HS-5 (cell line): ENCODE data around the gene TCERG1L.
"Not testable (repeated sequence)": the region's sequence is repeated elsewhere in the genome, so short reads cannot be mapped to it uniquely, and the experiment has no call there.

Source experiments
- DNase-seq: peaks from one replicate; pipeline ENCODE4 v3.0.0-alpha.2; 2012; ENCODE audit warnings: low read depth

TCERG1L gene

GRCh38 chr10:131248376-131249165, 63.0 kb downstream of the TCERG1L start:
- no peak for DNase-seq

- no peak for DNase-seq
Measured at GRCh38 chr10:131247873-131248272, 63.6 kb downstream of the TCERG1L start.

- DNase-seq = no peak
Measured at GRCh38 chr10:131246775-131247174, 64.7 kb downstream of the TCERG1L start.

- DNase-seq = no peak
Measured at GRCh38 chr10:131246089-131246488, 65.4 kb downstream of the TCERG1L start.

- no peak for DNase-seq
Measured at GRCh38 chr10:131245475-131246059, 66.0 kb downstream of the TCERG1L start.

GRCh38 chr10:131244836-131245235, 66.7 kb downstream of the TCERG1L start:
- no peak for DNase-seq

- DNase-seq = no peak
Measured at GRCh38 chr10:131243076-131243475, 68.4 kb downstream of the TCERG1L start.

- no peak for DNase-seq
Measured at GRCh38 chr10:131242007-131242406, 69.5 kb downstream of the TCERG1L start.

- DNase-seq = no peak
Measured at GRCh38 chr10:131240691-131241090, 70.8 kb downstream of the TCERG1L start.

- DNase-seq = no peak
Measured at GRCh38 chr10:131239926-131240325, 71.6 kb downstream of the TCERG1L start.

GRCh38 chr10:131239450-131239849, 72.1 kb downstream of the TCERG1L start:
- no peak for DNase-seq

GRCh38 chr10:131238669-131239280, 72.7 kb downstream of the TCERG1L start:
- no peak for DNase-seq

GRCh38 chr10:131237991-131238651, 73.4 kb downstream of the TCERG1L start:
- DNase-seq = no peak

GRCh38 chr10:131234606-131235005, 76.9 kb downstream of the TCERG1L start:
- DNase-seq = not testable (repeated sequence)

- DNase-seq = no peak
Measured at GRCh38 chr10:131233611-131234258, 77.8 kb downstream of the TCERG1L start.

- no peak for DNase-seq
Measured at GRCh38 chr10:131231965-131232541, 79.5 kb downstream of the TCERG1L start.

GRCh38 chr10:131231323-131231964, 80.1 kb downstream of the TCERG1L start:
- no peak for DNase-seq

- DNase-seq = no peak
Measured at GRCh38 chr10:131230641-131231322, 80.7 kb downstream of the TCERG1L start.

GRCh38 chr10:131230166-131230565, 81.4 kb downstream of the TCERG1L start:
- no peak for DNase-seq

- DNase-seq = no peak
Measured at GRCh38 chr10:131227163-131227740, 84.3 kb downstream of the TCERG1L start.
